ENCODE data around the gene ABCA13.

GRCh38 chr7:48213226-48213625 is 42.0 kb downstream of the ABCA13 start:
- TF ChIP-seq CTCF (IDR thresholded peaks at IDR 0.05) (no peak), EZH2 (IDR thresholded peaks at IDR 0.05) (no peak)

Measured in neural progenitor cell (in vitro differentiated cells).